HT-29 (cell line): ENCODE data around the gene CRYBA2. TPM values are rescaled to one million over a fixed set of nuclear protein-coding genes. Genes with fewer than 3 reads are reported as not detected.

ENCODE experiments used
- DNase-seq: peaks from one replicate; pipeline ENCODE4 v3.0.0-alpha.2; 2015; ENCODE audit warnings: low spot score
- total RNA-seq: library from RNA; depleted of rRNA; stranded (reverse); fragments of >200 nt; shearing (Covaris generic); gene quantifications from 2 replicates; pipeline ENCODE4 v1.2.3, GENCODE V29; 2014; rRNA removed

Gene CRYBA2, protein sequence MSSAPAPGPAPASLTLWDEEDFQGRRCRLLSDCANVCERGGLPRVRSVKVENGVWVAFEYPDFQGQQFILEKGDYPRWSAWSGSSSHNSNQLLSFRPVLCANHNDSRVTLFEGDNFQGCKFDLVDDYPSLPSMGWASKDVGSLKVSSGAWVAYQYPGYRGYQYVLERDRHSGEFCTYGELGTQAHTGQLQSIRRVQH
- total RNA-seq = not detected in 2 replicates

DNA sequence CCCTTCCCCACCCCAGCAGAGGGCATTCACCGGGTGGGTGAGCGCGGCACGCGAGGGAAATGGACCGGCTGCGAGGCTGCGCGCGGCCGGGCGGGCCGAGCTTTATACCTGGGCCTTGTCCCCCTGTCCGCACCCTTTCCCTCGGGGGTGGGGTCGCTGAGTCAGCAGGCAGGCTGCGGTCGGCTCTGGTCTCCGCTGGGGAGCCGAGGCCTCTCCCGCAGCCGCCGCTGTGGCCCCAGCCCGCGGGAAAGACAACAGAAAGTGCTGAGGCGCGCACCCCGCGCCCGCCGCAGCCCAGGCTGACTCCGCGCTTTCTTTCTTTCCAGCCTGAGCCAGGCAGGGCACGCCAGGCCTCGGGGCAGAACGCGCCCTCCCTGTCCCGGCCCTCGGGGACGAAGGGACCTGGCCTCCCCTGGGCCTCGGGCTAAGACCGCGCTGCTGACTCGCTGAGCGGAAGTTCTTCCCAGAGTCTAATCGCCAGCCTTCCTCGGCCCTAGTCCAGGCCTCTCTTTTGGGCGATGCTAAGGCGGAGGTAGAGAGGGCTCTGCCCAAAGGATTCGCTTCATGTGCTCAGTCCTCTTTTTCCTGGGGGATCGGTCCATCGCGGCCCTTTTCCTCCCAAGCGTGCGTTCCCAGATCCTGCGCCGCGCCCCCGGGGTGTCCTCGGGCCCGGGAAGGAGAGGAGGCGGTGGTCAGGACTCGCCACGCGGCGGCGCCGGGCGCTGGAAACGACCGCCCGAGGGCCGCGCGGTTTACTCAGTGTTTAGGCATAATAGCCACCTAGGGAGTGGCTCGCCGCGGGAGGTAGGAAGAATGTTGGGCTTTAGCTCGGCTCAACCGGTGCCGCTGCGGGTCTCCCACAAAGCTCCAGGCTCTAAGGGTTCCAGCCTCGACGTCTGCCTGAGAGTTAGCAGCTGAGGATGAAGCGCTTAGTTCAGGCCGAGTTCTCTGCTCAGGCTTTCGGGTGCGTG lies at the start of gene CRYBA2:
TSS of gene CRYBA2 (minus strand) at position 78 of the 971 bp plus-strand sequence. CDS start 246 bp downstream, outside the sequence.
- no peak for DNase-seq

DNA sequence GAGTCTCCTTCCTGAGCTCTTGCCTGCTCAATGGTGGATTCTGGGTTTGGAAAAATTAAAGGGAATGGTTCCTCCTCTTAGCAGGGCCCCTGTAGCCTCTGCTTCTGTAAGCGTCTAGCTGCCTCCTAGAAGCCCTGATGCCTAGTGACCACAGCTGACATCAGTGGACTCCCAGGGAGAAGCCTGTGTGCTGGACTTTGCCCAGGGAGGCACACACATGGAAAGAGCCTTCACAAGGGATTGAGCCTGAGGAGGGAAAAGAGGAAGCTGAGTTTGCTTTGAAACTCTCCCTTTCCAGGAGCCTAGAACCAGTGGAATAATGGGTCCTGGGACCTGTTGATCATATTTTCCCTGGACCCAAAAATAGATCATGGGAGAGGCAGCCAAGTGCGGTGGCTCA lies 49.5 kb upstream of the CRYBA2 start:
- DNase-seq = peak; percentile 43

DNA sequence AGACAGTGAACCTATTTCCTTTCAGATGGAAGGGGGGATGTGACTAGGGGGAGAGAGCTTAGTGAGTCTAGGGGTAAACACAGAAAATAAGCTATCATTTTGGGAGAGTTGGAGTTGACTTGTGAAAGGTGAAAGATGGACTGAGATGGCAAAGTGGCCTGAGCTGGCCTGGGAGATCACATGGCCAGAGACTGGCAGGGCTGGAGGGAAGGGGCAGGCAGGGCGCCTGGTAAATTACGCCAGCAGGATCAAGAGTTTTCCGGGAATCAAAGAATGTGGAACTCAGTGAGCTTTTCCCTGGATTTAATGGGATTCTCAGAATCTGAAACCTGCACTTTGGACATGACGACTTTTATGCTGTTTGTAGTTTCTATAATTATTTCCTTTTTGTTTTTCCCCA lies 48.9 kb upstream of the CRYBA2 start:
- DNase-seq = no peak

DNA sequence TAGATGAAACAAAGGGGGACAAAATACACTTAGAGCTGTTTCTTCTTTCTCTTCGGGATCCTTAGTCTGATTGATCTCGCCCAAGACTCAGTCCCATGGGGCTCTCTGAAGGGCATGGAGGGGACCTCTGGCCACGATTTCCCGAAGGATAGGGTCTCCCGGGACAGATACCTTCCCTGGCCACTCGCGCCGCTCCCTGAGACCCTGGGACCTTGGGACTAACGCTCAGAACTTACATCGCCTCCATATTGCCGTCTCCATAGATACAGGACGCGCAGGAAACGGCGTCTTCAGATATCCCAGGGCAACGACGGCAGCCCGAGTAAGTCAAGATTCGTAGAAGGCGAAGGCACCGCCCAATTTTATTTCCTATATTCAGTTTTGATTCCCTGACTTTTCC lies 48.0 kb upstream of the CRYBA2 start, which contains the start of gene CFAP65:
TSS of gene CFAP65 (minus strand) at position 265 of the 400 bp plus-strand sequence. CDS start 2,468 bp downstream, outside the sequence.
- no peak for DNase-seq

DNA sequence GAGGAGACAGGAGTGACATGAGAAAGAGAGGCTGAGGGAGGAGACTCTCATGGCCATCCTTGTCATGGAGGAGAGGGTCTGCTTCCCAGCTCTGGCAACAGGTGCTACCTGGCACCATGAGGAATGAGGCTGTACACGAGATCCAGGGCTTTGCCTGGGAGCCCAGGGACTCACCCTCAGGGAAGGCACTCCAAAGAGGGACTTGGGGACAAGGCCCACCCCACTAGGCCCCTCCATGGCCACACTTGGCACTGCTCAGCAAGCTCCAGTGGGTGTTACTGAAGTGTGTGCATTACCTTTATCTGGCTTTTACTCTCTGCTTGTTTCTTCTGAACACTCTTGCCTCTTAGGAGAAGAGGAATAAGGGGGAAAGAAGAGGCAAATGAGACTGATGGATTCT lies 45.4 kb upstream of the CRYBA2 start:
- no peak for DNase-seq

DNA sequence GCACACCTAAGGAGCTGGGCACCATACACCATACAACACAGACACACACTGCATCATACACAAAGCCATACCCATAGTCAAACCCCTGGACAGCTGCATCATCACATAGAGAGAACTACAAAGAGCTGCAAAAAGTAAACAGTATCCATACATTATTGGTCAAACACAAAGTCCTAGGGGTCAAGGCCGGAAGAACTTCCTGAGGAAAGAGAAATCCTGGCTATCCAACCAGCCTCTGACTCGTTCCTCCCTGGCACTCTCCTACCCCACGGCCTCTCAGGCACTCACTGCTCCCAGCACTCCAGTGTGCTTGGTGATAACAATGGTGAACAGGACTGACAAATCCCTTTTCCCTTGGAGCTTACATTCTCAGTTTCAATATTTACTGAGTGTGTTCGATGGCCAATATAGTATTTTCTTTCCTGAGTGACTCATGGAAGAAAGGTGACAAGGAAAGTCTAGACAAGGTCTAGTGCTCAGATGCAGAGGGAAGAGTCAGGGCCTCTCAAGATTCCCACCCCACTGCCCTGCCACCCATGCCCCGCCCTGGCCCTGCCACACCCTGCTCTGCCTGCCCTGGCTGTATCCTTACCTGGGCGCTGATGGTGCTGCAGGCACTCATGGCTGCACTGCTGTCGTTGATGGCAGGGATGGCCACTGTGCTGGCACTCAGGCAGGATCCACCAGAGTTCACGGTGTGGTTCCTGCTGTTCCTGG lies 44.7 kb upstream of the CRYBA2 start:
- no peak for DNase-seq

DNA sequence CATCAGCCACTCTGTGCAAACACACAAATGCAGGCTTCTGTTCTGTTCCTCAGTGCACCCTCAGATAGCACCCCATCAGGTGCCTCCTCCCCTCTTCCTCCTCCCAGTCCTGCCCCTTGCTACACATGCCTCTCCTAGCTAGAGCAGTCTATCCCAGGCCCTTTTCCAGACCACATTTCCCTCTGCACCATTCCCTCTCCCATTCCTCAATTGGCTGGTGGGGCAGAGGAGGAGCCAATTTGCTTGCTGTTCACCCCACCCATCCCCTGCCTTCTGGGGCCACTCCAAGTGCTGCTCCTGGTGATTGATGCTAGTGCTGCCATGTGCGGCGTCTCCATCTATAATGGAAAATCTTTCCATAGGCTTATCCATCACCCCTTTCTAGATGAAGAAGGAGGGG lies 42.7 kb upstream of the CRYBA2 start:
- DNase-seq = no peak

DNA sequence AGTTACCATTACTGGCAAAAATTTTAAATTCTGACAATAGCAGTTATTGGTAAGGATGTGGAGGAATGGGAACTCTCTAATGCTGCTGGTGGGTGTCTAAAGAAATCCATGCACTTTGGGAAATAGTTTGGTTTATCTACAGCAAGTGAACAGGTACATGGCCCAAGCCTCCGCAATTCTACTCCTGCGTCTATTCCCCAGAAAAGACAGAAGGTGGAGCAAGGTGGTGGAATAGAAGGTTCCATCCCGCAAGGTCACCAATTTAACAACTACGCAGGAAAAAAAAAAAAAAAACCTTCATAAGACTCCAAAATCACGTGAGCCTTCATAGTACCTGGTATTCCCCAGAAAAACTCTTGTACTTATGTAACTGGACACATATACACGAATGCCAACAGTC lies 41.6 kb upstream of the CRYBA2 start:
- no peak for DNase-seq

DNA sequence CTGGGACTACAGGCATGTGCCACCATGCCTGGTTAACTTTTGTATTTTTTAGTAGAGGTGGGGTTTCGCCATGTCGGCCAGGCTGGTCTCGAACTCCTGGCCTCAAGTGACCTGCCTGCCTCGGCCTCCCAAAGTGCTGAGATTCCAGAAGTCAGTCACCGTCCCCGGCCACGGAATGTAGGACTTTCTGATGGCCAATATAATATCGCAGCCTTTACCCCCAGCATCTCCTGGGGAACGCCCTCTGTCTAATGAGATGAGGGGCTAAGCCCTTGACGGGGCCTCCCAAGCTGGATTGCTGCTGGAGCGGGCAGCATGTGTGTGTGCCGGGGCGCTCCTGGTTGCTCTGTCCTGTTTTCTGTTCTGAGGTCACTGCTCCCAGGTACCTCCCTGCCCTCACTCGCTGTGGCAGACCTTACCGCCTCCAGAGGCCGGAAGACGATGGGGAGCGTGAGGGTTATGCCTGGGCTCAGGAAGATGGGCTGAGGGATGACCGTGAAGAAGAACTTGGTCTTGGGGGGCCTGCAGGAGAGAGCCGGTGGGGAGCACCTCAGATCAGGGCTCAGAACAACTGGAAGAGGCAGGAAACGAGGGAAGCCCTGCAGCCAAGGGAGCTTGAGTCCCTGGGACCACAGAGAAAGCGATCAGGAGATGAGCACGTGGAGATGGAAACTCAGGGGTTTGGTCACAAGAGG lies 39.0 kb upstream of the CRYBA2 start:
- DNase-seq = no peak

DNA sequence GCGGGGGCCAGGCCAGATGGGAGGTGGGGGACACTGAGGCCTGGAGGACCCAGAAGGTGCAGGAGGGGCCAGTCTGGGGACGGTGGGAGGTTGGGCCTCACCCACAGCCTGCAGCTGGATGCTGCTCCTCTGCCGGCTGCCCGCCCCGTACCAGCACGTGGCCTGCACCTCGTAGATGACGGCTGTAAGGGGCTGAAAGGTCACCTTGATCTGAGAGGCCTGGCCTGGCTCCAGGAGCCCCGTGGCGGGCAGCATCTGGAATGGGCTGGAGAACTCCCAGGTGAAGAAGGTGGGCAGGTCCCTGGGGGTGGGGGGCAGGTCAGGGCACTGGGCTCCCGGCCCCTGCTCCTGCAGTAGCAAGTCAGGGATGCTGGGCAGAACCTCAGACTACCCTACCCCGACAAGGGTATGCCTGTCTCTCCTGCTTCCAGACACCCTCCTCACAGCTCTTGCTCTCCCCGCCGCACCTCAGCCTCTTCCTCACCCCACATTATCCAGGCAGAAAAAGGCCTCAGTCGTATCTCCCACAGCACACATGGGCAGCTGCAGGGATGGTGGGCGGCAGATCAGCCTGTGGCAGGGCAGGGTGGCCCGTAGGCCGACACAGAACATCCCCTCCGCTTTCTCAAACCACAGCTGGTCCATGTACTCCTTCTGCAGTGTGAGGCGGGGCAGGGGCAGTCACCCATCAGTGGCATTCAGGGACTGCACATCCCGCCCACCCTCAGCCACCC lies 38.0 kb upstream of the CRYBA2 start:
- no peak for DNase-seq

DNA sequence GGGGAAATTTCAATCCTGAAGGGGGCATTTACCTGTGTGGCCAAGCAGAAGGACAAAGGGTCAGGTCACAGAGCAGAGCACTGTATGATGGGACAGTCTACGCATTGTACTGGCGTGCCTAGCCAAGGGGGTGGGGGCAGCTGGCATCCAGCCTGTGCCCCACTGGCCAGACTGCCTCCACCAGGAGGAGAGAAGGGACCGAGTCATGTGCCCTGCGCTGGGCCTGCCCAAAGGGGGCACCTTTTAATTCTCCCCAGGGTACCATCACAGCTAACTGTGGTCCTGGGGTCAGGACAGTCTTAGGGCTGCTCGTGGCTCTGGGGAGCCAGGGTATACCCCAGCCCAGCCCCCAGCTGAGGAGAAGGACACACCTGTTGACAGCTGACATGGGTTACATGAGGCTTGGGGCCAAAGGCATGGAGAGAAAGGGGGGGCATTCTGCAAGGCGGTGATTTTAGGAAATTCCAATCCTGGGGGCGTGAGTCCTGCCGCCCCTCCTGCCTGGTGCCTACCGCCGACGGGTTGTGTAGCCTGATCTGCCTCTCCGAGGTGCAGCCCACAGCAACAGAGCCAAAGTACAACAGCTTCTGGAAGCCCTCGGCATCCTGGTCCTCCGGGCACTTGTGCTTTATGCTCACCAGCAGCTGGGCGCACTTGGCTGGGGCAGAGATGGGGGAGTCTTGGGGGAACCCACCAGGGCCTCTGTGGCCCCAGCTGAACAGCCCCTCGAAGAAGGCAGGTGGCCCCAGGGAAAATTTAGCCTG lies 37.1 kb upstream of the CRYBA2 start:
- DNase-seq = no peak

DNA sequence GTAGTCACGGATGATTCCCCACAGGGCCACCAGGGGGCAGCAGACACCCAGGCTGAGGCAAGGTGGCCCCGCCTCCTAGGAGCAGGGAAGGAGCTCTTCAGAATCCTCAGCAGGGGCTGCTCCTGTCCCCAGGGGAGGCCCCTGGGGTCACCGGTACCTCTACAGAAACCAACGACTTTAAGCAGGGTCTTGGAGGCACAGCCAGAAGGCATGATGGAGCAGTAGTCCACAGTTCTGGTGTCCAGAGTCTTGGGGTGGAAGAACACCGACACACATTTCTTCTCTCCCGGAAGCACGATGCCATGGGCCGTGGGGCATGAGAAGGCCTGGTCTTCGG lies 36.6 kb upstream of the CRYBA2 start:
- peak; percentile 90 for DNase-seq

DNA sequence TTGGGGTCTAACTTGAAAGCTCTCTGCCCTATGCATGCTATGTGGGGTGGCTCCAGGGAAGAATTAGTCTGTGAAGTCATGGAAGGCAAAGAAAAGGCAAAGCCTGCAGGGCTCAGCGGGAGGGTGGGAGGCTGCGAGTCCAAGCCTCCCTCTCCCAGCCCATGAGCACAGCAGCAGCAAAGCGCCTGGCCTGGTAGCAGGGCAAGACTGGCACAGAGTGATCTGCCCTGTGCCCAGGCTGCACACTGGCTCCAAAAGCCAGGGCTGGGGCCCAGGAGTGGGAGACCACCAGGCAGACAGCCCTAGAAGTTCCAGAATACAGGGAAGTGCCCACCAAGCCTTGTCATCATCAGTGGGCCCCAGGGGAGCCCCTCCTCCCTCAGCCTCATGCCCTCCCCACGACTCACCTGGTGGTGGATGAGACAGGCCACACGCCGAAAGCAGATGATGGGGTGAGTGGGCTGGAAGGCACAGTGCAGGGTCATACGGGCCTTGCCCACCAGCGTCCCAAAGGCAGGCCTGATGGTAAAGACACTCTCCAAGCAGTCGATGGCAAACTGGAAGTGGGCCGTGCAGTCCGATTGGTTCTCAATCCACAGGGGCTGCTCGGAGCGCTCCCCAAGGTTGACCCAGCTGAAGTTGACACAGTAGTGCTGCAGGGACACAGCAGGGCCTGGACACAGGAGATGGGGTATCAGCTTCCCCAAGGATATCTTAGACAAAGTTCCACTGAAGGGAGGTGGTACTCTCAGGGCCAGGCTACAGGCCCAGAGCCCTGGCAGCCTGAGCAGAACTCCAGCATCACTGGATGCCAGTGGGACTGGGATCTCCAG lies 36.0 kb upstream of the CRYBA2 start:
- no peak for DNase-seq

DNA sequence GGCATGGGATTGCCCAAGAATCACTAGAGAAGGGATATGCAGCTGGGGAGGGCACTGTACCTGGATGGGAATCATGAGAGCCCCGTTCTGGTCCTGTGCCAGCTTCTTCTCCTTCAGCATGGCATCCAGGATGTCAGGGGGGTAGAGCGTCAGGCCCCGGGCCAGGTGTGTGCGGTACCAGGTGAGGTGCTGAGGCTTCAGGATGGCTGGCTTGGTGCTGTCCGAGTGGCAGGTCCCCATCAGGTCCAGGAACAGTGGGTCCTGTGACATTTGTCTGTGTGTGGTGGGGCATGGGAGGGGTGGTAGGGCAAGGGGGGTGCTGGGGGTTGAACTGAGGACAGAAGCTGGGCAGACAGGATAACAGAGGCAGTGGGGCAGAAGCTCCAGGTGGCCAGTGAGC lies 34.9 kb upstream of the CRYBA2 start:
- DNase-seq = no peak

DNA sequence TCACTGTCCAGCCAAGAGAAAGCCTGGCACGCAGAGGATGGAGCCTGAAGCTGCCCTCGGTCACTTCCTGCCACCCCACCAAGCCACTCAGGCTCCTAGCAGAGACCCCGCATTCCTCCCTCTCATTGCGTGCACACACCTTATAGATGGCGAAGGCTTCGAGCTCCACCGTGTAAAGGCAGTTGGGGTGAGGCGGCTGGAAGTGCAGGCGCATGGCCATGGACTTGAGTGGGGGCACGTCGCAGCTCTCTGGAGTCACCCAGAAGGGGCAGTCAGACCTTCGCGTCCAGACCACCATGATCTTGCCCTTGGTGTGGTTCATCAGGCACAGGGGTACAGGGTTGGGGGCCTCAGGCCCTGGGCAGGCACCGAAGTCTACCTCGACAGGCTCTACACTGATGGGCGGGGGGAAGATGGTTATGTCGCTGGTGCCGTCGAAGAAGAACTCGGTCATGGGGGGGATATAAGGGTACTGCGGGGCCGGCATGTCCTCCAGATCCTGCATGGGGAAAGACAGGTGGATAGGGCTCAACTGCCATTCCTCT lies 34.4 kb upstream of the CRYBA2 start:
- DNase-seq = no peak

DNA sequence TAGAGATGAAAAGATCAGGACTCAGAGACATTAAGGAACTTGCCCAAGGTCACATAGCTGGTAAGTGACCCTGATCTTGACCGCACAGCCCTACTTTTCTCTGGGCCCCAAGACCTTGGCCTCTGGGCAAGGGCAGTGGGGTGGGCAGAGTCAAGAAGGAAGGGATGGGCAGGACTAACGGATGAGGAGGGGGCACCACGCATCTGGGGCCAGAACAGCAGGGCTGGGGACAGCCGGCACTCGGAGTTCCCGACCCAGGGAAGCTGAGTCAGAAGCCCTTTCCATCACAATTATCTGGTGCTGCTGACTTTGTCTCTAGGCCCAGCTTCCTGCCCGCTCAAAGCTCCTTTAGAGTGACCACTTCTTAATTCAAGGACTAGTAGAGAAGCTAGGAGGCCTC lies 33.7 kb upstream of the CRYBA2 start:
- DNase-seq = no peak

DNA sequence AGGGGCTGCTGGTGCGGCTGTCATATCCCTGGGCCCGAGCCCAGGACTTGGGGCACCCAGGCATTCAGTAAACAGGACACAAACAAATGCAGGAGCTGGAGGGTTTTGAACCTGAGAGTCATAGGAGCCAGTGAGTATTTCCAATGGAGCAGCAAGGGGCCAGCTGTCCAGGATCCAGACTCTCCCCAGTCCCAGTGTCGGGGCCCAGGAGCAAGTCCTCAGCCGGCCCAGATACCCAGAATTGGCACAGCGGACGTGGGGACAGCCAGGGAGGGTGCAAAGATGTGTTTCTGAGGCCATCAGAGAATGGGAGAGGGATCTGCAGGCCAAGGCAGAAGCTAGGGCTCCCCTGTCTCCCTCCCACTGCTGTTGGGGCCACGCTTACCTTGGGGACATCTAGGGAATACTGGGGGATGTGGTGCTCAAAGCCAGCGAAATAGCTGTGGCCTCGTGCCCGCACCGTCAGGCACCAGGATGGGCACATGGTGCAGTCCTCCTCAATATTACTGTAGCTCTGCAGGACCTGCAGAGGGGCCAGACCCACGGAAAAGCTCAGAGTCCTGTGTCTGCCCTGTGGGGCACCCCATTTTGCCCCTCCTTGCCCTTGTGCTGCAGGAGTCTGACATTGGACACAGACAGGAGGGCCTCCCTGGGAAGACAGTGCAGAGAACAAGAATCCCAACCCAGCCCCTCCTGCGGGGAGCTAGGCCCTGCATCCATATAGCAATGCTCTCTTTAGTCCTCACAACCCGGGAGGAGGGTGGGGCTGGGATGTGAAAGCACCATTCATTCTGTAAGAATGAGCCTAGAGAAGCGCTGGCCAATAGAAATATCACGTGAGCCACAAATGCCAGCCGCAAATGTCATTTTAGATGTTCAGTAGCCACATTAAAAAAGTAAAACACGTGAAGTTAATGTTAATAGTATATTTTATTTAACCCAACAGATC lies 32.7 kb upstream of the CRYBA2 start:
- no peak for DNase-seq

DNA sequence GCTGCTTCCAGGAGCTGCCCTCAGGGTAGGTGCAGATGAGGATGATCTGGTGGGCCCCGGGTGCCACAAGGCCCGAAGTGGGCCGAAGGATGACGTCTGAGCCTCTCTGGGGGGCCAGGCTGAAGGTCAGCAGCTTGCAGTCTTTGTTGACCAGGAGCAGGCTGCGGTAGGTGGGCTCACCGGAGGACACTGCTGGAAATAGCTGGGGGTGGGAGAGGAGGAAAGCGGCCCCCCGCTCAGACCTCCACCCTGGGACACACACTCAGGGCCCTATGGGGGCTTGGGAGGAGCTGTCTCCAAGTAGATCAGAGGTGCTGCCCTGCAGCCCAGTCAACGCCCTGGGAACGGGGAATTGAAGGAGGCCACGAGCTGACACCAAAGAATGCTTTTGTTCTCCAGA lies 30.8 kb upstream of the CRYBA2 start:
- DNase-seq = no peak
